Measurements from ENCODE around the gene RETREG2.
A peak's percentile ranks its signal among the peaks of the same experiment; 100 is the strongest.

The RETREG2 gene

GRCh38 chr2:219213486-219214071, 35.5 kb downstream of the RETREG2 start:
- no peak for DNase-seq (ENCODE audit: low spot score)
- TF ChIP-seq CTCF (IDR thresholded peaks at IDR 0.05; ENCODE audit: extremely low read depth, missing control alignments): no peak

GRCh38 chr2:219214141-219214540, 36.1 kb downstream of the RETREG2 start:
- no peak for TF ChIP-seq CTCF (IDR thresholded peaks at IDR 0.05; ENCODE audit: extremely low read depth, missing control alignments)
- no peak for DNase-seq (ENCODE audit: low spot score)

- no peak for TF ChIP-seq CTCF (IDR thresholded peaks at IDR 0.05; ENCODE audit: extremely low read depth, missing control alignments)
- no peak for DNase-seq (ENCODE audit: low spot score)
These were observed 36.7 kb downstream of the RETREG2 start for GRCh38 chr2:219214786-219215185.

- DNase-seq (ENCODE audit: low spot score): no peak
These were observed 37.9 kb downstream of the RETREG2 start for GRCh38 chr2:219215871-219216534.

GRCh38 chr2:219216535-219216915, 38.5 kb downstream of the RETREG2 start:
- no peak for TF ChIP-seq CTCF (IDR thresholded peaks at IDR 0.05; ENCODE audit: extremely low read depth, missing control alignments)
- no peak for DNase-seq (ENCODE audit: low spot score)

More at GRCh38 chr2:219215871-219216534, 37.9 kb downstream of the RETREG2 start:
- TF ChIP-seq CTCF (IDR thresholded peaks at IDR 0.05; ENCODE audit: extremely low read depth, missing control alignments): no peak

- peak; percentile 61 for DNase-seq (ENCODE audit: low spot score)
- TF ChIP-seq CTCF (IDR thresholded peaks at IDR 0.05; ENCODE audit: extremely low read depth, missing control alignments): no peak
These were observed 40.2 kb downstream of the RETREG2 start for GRCh38 chr2:219218217-219218731.

Measured in GM20000 (cell line).